Measurements from ENCODE around the gene CFAP299. TPM values are rescaled to one million over a fixed set of nuclear protein-coding genes. Genes with fewer than 3 reads are reported as not detected.

Gene CFAP299
- polyA plus RNA-seq, 3 donors = 0.60 to 1.4 (median 0.84) TPM

DNA sequence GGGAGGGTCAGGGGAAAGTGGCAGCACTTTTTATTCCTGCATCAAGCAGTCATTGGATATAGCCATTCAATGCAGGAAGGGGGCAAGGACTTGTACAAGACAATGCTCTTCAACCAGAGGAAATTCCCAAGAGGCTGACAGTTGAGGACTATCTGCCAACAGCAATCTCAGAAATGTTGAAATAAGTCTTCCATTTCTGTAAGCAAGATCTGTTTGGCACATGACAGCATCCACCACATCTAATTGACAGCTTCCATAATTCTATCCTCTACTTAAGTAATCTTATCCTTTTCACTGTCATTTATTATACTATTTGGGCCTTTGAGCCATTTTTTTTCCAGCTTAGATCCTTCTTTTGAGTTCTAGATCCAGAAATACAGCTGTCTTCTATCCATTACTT lies 110.7 kb downstream of the CFAP299 start:
- DNase-seq = no peak

GRCh38 chr4:80446664-80447063 lies 111.1 kb downstream of the CFAP299 start:
- no peak for DNase-seq

DNA sequence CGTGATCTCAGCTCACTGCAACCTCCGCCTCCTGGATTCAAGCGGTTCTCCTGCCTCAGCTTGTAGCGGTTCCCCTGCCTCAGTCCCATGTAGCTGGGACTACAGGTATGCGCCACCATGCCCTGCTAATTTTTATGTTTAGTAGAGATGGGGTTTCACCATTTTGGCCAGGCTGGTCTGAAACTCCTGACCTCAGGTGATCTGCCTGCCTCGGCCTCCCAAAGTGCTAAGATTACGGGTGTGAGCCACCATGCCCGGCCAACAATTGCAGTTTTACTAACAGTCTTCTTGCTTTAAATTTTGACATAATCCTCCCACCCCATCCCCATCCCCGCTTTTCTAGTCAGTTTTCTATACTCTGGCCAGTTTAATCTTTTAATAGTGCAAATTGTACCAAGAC lies 112.0 kb downstream of the CFAP299 start:
- DNase-seq = no peak

GRCh38 chr4:80448056-80448455 lies 112.5 kb downstream of the CFAP299 start:
- no peak for DNase-seq

DNA sequence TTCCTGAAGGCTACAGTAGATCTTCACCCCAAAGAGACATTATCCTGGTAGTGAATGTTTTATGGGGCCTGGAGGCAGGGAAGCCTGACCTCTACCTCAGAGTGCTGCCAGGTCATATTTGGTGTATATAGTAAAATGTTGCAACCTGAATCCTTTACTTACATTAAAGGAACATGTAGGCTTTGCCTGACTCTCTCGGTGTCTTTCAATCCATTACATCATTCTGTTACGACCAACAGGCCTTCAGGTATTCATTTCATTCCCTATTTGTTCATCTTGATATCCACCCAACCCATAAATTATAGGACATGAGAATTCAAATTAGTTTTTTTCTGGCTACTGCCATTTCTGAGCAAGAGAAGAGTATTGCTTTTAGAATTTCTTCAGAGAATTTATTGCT lies 116.5 kb downstream of the CFAP299 start:
- no peak for DNase-seq

DNA sequence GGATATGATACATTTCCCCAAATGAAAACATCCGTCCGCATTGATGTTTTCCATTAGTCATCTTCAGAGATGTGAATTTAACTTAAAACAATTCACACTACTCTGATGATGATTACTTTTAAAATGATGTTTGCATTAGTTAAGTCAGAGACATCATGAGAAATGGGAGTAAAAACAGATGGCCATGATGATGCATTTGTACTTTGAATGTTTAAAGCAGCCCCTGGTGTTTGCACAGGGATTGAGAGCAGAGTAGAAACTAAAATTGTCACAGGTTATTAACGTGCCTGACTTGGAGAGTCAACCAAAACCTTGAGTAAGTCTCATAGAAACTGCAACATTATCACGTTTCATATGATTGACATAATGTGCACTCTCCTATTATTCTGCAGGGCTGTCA lies 117.2 kb downstream of the CFAP299 start:
- no peak for DNase-seq

GRCh38 chr4:80454040-80454439 lies 118.5 kb downstream of the CFAP299 start:
- DNase-seq = no peak

DNA sequence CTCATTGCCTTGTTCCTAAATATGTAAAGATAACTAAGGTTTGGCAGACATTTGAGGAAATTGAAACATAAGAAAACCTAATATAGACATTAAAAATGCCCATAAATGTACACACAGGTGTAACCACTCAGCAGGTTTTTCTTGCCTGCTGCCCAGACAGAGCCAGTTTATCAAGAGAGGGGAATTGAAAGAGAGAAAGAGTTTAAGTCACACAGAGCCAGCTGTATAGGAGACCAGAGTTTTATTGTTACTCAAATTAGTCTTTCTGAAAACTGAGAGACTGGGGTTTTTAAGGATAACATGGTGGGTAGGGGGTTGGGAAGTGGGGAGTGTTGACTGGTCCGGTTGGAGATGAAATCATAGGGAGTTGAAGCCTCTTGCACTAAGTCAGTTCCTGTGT lies 119.0 kb downstream of the CFAP299 start:
- DNase-seq = no peak

- no peak for DNase-seq
These were observed 124.5 kb downstream of the CFAP299 start for GRCh38 chr4:80459918-80460473.

DNA sequence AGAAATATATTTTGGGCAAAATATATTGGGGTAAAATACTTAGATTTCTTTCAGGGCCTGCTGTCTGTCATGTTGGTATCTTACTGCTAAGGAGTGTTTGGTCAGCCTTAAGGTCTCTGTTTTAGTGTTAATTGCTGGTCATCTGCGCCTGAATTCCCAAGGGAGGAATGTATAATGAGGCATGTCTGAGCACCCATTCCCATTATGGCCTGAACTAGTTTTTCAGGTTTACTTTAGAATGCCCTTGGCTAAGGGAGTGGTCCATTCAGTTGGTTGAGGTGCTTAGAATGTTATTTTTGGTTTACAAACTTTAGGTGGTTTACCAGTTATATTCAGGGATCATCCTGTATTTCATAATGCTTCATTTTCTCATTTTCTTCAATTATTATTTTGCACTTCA lies 125.9 kb downstream of the CFAP299 start:
- DNase-seq = no peak

DNA sequence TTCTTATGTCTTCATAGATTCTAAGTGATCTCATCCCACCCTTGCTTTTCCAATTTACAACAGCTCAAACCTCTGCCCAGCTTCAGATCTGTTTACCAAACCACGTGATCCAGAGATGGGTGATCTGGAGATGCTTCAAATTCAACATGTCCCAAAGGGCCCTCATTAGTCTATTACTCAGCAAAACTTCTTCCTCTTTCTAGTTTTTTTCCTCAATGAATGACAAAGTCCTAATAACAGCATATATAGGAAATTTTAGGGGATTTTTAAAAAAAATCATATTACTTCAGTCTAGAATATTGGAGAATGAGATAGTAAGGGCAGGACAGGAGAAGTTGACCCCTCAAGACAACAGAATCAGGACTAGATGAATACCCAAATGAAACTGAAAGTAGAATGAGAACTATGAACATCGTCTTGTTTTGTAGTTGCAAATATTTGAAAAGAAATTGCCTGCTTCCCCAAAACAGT lies 127.1 kb downstream of the CFAP299 start:
- DNase-seq = no peak

DNA sequence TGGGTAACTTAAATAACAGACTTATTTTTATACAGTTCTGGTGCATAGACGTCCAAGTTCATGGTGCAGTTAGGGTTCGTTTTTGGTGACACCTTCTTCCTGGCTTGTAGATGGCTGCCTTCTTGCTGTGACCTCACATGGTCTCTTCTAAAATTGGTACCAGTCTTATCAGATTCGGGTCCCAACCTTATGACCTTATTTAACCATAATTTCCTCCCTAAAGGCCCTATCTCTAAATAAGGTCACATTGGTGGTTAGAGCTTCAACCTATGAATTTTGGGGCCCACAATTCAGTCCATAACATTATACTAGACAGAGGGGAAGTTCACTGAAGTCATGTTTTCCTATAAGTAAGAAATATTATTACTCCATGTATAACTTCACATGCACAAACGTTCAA lies 128.0 kb downstream of the CFAP299 start:
- no peak for DNase-seq

- no peak for DNase-seq
These were observed 129.7 kb downstream of the CFAP299 start for GRCh38 chr4:80465238-80465637.

- DNase-seq = no peak
These were observed 130.2 kb downstream of the CFAP299 start for GRCh38 chr4:80465736-80466135.

DNA sequence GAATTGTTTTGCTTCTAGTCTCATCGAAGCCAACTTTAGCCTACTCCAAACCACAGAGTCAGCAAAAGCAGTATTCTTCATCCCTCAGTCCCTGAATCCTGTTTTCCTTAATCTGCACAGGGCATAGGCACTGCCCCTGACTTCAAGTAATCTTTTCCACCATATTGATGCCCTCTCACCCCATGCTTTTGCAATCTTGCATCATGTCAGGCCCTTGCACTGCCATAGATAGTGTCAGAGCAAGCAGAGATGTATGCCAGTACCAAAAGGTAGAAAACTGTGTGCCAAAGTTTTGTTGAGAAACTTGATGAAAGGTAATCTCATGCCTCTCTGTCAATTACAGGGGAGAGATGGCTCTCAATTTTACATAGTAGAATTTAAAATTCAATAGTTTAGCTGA lies 131.1 kb downstream of the CFAP299 start:
- no peak for DNase-seq

GRCh38 chr4:80471756-80472155 lies 136.2 kb downstream of the CFAP299 start:
- DNase-seq = peak; percentile 67

DNA sequence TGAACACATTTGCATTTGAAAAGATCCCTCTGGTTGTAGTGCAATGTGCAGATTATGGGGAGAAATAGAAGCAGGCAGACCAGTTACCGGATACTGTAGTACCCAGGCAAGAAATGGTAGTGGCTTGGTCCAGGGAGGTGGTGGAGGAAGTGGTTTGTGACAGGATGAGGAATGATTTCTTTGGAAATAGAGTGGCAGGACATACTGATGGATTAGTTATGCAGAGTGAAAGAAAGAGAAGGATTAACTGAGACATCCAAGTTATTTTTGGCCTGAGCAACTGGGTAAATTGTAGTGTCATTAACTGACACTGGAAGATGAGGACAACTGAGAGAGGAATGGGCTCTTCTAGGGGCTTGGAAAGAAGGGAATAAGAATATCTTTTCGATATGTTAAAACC lies 139.7 kb downstream of the CFAP299 start:
- DNase-seq = no peak

DNA sequence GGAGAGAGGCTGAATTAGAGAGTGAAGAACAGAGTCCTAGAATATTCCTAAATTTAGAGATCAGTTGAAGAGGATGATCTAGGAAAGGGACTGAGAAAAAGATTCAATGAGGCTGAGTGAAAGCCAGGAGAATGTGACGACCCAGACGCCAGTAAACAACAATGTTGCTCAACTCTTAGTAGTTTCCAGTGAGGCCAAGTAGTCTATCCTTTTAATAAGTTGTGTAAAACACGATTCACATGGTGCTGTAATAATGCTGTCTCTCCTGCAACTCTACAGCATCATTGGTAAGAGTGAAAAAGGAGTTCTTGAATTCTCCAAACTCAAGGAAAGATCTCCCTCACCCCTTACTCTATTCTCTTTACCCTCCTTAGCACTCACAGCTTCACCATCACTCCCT lies 140.3 kb downstream of the CFAP299 start:
- DNase-seq = no peak

DNA sequence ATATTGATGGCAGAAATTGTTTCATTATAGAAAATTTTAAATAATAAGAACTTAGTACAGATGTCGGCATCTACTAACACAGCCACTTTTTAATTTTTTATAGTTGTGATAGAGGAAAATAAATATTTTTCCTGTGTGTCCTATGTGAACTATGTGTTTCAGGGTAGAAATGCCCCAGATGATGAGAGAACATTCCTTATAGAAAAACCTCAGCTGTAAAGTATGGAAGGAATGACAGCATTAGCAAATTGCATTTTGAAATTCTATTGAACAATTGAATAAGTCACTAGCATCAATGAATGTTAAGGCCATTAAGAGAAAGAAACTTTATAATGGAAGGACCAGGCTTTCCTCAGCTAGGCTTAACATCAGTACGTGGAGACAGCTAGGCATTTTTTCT lies 149.2 kb downstream of the CFAP299 start:
- DNase-seq = no peak

DNA sequence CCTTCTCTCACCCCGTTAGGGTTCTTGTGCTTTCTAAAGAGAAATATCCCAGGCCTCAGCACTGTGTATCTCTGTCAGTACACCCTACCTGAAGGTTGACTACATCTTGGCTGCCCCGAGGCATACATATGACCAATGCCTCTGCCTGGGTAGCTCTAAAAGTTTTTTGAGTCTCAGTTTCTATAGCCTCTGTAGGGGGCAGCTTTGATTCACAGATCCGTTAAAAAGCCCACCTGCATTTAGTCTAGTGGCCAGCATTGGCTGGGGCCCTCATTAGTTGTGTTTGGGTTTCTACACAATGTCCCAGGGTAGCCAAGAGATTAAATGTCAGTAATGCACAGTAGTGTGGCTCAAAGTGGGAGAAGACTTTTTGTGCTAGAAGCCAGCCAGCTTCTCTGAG lies 151.1 kb downstream of the CFAP299 start:
- no peak for DNase-seq

DNA sequence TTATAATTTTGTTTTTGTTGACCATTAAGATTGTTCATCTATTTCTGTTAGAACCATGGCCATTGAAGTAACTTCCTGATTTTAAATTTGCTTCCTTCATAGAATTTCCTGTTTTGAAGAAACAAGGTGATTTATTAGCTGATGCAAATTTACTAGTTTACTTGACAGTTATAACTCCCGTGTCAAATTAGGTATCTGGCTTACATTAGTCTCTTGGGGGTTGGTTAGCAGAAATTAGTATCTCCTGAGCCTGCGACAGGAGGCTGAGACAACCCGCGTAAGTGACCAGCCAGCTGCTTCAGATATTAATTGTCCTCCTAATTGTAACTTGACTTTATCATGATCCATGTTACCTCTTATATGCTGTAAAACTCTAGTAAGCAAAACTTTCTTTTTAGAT lies 154.3 kb downstream of the CFAP299 start:
- no peak for DNase-seq

GRCh38 chr4:80492761-80493160 lies 157.2 kb downstream of the CFAP299 start:
- no peak for DNase-seq

GRCh38 chr4:80495865-80496264 lies 160.3 kb downstream of the CFAP299 start:
- no peak for DNase-seq

DNA sequence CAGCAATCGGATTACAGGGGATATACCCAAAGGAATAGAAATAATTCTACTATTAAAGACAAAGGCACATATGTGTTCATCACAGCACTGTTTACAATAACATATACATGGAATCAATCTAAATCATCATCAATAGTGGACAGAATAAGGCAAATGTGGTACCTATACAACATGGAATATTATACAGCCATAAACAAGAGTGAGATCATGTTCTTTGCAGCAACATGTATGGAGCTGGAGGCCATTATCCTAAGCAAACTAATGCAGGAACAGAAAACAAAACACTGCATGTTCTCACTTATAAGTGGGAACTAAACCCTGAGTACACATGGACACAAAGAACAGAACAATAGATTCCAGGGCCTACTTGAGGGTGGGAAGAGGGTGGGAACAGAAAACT lies 163.2 kb downstream of the CFAP299 start:
- DNase-seq = no peak

- no peak for DNase-seq
These were observed 165.1 kb downstream of the CFAP299 start for GRCh38 chr4:80500613-80501012.
